HUDEP-2 (cell line): Measurements from ENCODE around the gene BARHL1.

Experiments
- DNase-seq, 76 experiments: peaks; one replicate each; lab custom pipeline; 2025; ENCODE audit not compliant: unreplicated experiment in 76 of 76; lab: John Stamatoyannopoulos, UW

Gene BARHL1

DNA sequence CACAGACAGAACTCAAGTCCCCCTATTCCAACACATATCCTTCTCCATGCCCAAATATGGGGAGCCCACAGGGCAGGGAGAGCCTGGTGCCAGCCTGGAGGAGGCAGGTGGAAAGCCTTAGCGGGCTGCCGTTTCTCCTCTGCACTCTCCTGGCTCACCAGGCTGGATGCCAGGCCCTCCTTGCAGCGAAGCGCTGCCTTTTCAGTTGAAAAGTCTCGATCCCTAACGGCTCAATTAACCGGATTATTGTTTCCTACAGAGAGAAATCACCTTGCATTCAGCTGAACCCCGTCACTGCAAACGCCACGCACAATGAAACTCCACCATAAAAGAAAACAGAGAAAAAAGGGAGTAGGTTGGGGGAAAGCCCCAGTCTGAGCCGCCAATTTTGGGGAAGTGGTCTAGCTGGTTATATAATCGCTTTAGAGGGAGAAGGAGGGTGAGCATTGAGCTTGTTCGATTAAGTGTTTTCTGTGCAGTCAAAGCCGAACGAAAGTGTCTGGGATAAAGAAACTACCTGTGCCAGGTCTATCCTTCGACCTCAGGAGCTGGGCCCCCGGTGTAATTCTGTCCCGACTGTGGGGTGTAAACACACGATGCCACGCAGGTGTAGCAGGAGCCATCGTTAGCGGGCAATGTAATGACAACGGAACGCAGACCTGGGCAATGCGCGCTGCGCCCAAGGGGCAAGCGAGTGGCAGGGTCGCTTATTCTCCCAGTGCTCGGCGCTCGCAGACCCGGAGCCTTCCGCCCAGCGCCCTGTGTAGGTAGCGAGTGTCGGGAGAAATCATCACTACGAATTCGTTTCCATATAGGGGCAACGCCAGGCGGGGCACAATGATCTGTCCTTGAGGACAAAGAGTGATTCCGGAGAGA is 3.8 kb downstream of the BARHL1 start:
- DNase-seq: no peak

DNA sequence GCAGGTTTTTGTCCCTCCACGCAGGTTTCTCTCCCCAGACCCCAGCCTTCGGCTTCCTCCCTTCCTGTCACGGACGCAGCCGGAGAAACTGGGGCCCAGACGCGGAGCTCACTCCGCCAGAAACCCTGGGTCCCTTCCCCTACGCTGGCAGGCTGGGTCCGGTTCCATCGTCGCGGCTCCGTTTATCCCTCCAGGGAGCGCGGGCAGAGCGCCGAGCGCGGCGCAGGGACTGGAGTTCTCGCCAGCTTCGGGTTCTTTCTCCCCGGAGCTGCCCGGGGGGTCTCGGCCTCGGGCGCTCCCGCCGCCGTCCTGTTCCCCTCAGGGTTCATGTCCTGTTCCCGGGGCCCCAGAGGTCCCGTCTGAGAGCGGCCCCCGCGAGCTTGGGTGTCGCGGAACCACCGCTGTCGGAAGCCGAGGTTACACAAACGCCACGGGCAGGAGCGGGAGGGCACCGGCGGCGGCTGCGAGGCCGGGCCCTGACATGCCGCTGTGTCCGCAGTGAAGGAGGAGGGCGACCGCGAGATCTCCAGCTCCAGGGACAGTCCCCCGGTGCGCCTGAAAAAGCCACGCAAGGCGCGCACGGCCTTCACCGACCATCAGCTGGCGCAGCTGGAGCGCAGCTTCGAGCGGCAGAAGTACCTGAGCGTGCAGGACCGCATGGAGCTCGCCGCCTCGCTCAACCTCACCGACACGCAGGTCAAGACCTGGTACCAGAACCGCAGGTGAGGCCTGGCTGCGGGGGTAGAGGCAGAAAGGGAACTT is 4.6 kb downstream of the BARHL1 start:
- DNase-seq: no peak

DNA sequence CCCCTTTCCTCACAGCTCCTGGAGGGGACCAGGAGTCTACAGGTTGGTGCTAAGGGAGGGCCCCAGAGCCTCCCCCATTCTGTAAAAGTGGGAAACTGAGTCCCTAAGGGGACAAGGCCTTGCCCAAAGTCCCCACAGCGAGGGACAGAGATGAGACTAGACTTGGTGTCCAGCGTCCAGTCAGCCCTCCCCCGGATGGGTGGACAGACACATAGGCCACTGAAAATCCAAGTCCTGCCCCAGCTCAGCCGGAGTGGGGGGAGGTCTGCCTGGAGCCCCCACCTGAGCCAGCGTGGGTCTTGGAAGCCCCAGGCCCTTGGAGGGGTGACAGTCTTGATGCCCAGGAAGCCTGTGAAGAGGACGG is 5.2 kb downstream of the BARHL1 start:
- DNase-seq: no peak

DNA sequence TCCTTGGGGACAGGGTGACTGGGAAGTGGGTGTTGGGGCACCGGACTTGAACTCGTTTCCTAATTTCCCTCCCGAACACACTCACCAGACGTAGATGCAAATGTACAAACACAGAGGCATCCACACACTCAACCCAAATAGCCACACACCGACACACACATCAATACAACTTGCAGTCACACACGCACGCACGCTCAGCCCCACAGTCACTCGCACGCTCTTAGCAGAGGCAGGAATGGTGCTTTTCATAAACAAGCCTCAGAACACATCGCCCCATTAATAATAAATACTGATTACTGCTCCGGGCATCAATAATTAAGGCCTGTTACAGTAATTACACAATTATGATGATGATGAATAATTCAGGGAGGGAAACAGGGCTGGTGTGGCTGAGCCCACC is 5.7 kb downstream of the BARHL1 start:
- no peak for DNase-seq

DNA sequence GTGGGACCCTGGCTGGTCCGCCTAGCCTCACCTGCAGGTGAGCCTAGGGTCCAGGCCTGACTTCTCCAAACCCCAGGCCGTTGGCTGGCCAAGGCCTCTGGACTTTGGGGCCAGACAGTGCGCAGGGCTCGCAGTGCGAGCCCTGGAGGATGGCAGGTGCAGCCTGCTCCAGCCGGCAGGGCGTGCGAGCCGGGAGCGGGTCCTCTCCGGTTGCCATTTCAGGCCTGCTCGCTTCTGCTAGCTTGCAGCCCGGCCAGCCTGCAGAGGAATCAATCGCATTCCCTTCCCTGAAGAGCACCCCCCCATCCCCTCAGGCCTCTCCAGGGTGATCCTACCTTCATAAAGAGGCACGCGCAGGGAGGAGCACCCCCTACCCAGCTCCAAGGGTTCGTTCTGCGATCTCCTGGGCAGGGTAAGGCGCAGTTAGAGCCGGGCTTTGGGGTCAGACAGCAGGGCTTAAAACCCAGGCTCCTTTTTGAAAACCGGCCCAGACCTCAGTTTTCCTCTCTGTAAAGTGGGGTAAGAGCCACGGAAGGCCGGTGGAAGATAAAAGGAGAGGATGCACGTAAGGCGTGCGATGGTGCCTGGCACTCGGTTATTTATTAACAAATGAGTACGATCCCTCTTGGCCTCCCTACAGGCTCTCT is 6.2 kb downstream of the BARHL1 start:
- DNase-seq: no peak

DNA sequence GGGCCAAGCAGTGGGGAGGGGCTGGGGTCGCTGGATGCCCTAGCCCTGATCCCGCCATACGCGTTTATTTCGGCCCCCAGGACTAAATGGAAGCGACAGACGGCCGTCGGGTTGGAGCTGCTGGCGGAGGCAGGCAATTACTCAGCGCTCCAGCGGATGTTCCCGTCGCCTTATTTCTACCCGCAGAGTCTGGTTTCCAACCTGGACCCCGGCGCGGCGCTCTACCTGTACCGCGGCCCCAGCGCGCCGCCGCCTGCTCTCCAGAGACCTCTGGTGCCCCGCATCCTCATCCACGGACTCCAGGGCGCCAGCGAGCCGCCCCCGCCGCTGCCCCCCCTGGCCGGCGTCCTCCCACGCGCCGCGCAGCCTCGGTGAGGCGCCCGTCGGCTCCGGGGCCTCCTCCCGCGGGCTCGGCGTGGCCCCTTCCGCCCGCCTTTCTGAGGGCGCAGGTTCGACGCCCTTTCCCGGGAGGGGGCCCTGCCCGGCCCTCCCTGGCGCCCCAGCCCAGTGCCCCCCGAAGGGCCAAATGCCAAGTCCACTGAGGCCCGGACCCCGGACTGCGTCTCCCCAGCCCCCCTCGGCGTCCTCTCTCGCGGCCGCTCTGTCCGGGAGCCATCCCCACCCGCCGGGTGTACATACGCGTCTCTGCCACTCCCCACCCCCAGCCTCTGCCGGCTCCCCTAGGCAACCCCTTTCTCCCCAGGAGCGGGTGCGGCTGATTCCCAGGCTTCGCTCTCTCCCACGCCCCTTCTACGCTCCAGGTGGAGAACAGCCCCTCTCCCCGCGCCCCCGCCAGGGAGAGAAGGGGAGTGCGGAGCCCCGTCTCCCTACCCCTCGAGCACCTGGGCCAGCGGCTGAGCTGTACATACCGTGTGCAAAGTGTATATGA is 7.0 kb downstream of the BARHL1 start:
- no peak for DNase-seq

DNA sequence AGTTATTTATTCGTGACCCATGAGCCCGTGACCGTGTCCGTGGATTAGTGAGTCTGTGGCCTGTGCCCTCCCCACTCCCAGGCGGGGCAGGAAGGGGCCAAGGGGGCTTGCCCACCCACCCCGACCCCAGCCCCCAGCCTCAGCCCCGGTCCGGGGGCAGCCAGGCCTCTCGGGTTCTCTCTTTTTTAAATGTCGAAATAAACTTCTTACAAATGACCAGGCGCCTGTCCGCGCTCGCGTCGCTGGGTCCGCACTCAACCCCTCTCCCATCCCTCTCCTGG is 7.6 kb downstream of the BARHL1 start:
- no peak for DNase-seq

DNA sequence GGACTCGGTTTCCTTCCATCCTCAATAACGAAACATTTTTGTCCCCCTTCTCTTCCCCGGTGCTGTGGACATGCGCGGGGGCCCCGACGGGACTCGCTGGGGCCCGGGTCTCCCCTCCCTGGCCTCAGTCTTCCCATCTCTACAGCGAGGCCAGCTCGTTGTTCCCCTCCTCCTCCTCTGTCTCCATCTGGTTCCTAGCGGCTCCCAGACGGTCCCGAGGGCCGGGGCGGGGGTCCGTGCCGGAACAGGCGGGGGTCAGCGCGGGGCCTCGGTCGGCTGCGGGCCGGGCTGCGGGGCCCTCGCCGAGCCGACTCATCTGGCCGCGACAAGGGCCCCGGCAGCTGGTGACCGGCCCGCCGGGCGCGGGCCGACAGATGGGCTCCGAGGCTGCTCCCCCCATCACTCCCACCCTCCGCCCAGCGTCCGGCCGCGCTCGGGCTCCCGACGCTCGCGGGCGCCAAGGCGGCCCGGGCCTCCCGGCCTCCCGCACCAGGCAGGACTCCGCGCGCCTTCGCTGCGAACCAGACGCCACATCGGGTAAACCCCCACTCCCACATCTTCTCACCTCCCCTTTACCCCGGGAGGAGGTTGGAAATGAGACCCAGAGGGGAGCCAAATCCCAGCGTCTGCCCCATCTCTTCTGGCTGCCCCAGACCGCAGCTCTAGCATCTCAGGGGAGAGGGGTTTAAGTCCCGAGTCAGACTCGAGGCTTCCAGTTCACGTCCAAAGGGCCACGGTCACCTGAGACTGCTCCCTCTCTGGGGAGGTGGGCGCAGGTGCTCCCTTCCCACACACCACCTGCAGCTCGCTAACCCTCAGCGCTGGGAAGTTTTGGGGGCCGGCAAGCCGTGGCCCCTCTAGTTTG is 8.1 kb downstream of the BARHL1 start:
- DNase-seq: no peak

DNA sequence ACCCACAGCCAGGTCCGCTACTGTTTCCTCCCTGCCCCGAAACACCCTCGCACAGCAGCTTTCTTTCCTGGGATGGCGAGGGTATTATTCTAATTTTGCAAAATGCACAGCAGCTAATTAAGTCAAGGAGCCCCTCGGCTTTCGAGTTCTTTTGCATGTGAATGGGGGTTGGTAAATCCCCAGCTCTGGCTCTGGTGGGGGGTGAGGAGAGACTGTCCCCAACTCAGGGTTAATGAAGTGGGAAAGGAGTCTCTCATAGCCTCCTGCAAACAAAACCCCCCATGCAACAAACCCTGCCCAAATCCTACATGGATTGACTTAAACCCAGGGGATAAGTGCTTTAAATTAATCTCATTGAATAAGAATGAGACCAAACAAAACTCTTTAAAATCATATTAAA is 8.8 kb downstream of the BARHL1 start:
- DNase-seq: no peak

DNA sequence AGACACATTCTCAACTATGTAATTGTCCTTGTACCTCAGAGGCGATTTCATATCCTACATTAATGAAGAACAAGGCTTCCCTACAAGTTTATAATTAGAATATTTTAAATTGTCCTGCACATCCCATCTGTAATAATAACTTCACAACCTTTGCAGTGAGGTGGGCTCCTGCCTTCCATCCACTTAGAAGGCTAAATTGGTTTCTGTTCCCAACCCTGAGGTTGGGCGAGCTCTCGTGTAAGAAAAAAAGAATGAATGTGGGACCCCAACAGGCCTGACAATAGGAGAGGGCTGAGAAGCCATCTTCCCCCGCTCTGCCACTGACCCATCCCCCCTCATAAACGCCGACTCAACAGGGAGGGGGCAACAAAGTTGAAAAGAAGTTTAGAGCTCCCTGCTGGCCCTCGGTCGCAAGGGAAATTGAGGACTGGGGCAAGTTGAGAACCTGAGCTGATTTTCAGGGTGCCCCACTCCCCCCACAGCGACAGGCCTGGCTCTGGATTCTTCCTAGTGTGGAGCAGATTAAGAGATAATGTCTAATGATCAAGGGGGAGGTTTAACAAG is 9.4 kb downstream of the BARHL1 start:
- no peak for DNase-seq

DNA sequence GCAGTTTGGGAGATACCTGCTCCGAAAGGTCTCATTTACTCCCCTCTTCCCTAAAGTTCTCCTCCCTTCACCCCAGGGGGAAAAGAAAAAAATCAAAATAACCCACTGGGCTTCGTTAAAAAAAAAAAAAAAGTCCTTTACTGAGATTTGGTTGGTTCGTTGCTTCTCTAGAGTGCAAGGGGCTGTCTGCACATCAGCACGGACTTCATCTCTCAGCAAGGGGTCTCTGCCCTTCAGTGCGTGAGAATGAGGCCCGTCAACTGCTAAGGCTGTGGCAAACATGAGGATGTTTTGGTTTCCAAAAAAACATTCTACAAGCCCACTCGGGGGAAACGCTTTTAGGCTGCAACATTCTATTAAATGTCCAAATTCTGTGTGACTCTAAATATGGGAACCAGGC is 10.0 kb downstream of the BARHL1 start:
- no peak for DNase-seq

DNA sequence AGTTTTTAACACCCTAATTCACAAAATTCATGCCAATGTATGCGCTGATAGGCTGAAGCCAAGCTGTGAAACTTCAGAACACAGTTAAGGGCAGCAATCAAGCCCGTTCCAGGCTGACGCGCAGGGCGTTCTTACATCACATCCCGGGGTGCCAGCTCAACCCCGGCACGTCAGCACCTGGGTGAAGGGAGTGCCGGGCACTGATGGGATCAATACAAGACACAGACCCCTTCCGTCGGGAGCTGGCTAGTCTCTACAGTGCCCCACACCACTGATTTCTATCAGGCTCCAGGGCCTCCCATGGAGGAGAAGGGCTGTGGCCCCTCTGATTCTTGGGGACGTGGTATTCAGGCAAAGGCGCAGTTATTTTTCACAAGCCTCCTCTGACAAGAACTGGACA is 12.0 kb downstream of the BARHL1 start:
- DNase-seq: no peak

DNA sequence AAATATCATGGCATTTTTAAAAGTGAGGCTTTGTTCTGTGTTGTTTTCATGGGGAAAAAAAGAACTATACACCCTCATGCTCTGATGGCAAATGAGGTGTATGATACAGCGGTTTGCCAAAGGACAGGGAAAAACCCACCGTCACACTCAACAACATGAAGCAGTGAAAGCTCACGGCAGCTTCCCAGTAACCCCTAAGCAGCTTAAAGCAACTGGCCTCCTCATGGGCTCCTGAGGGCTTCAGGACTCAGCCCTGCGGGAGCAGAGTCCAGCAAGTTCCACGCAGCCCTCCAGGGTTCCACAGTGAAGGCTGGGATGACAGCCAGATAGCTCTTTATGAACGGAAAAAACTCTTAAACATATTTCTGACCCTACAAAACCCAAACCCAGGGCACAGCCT is 12.9 kb downstream of the BARHL1 start:
- DNase-seq: no peak

DNA sequence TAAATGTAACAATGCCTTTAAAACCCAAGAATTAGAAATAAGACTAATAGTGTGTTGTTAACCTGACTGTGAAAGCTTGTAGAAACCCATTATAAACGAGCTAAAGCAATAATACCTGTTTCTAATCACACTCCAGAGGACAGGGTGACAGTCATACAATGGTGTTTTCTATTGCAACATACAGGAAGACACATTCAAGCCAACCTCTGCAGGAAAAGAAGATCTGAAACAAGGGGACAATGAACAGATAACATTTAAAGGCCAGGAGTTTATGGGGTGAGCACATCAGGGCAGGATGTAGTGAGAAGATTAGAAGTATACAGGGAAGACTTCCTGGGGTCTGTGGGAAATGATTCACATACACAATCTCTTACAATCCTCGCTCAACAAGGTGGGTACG is 13.8 kb downstream of the BARHL1 start:
- DNase-seq: no peak

DNA sequence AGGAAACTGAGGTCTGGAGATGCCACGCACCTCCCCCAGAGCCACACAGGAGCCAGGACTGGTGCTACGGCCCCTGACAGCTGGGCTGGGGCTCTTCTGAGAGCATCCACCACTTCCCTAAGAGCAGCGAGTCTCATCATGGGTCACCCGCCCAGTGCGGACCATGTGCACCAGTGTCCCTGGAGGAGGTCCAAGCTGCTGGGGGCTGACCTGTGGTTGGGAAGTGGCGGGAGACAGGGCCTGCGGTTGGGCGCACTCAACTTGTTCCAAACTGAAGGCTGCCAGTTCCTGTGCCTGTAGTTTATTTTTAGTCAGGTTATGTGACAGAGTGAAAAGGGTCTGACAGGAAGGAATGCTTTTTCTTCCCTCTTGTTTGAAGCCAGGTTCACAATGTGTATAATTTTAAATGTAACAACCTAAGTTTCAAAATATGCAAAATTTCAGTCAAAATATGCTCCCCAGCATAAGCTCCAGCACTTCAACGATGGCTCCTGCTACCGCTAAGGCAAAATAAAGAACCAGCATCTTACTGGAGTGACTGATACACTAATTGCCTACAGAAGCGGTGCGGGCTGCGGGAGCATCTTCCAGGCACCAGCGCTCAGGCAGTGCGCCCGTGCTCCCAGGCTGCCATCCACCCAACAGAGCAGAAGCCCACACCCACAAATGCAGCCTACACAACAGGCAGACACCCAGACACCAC is 14.8 kb downstream of the BARHL1 start:
- no peak for DNase-seq

DNA sequence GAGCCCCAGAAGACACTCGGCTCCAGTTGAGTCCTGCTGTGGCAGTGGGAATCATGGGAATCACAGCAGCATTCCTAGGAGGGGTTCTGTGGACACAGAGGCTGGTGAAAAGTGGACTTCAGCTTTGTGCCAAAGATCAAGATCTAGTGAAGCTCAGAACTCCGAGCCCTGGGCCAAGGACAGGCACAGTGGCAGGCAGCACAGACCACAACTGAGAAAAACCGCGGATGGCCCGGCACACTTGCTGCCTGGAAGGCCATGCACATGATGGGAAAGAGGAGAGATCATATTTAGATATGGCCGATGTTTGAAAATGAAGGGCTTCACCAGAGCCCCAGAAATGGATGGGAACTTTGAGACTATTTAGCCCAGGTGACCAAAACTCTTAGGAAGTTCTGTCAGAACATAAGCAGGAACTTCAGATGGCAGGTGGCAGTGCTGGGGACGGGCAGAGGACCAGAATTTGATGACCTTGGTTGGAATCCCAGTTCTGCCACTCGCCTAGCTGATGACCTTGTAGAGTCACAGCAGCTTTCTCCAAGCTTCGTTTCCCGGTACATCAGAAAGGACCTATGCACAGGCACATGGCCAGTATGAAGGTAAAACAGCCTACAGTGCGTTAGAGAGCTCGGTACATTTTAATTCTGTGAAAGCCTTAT is 18.0 kb downstream of the BARHL1 start:
- no peak for DNase-seq

DNA sequence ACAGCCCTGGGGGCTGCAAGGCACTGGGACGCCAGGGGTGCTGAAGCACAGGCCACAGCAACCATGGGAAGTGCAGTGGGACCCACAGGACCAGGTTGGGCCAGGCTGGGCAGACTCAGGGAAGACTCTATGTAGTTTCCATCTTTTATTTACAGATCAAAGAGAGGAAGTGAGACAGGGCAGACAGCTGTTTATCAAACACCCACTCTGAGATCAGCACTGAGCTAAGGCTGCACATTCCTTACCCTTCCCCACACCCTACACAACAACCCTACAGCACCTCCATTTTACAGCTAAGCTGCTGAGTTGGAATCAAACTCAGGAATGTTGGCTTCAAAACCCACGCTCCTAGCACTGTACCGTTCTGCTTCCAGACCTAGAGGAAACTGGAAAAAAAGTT is 19.8 kb downstream of the BARHL1 start:
- no peak for DNase-seq

DNA sequence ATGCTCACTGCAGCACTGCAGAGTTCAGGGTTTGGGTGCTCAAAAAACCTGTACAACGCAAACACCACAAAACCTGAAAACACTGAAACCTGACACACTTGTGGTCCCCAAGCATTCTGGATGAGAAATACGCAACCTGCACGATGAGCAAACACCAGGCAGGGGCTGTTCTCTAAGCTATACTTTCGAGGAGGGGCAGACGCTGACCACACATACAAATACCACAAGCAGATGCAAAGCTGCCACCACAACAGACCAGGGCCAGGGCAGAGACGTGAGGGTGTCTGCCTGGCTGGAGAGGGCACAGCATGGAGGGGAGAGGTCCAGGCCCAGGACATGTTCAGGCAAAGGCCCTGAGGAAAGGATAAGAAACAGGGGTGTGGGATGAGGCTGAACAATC is 23.0 kb downstream of the BARHL1 start:
- no peak for DNase-seq

DNA sequence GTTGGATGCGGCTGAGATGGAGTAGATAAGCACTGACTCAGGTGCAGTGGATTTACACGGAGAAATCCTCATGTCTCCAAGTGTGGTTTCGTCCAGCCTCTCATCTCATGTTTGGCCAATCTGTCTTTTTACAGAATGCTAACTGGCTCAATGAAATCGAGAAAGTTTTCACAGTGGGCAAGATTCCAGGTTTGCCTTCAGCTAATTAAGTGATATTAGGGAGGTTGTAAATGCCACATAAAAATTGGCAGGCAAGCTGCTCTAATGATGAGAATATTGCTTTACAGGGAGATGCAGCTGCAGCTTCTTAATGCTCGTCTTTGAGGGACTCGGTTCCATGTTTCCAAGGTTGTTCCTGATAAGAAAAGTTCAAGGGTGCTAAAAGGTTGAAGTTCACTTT is 23.7 kb downstream of the BARHL1 start:
- DNase-seq: no peak
